GM12873 (cell line): ENCODE measurements around the gene IGFLR1.

ENCODE experiments used
- CTCF ChIP-seq: IDR thresholded peaks from 2 replicates; pipeline ENCODE4 v1.5.1; 2012; ENCODE audit warnings: low read depth, mild to moderate bottlenecking, moderate library complexity, low read length, control low read depth; ENCODE audit not compliant: insufficient read depth; ENCODE audit errors: missing control alignments

IGFLR1 gene

DNA sequence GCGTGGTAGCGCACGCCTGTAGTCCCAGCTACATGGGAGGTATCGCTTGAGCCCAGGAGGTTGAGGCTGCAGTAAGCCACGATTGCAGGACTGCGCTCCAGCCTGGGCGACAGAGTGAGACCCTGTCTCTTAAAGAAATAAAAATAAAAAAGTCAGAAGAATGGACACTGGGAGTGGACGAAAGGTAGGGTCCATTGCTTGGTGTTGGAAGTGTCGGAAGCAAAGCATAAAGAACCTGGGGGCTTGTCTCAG is 32.7 kb upstream of the IGFLR1 start:
- TF ChIP-seq CTCF = no peak

DNA sequence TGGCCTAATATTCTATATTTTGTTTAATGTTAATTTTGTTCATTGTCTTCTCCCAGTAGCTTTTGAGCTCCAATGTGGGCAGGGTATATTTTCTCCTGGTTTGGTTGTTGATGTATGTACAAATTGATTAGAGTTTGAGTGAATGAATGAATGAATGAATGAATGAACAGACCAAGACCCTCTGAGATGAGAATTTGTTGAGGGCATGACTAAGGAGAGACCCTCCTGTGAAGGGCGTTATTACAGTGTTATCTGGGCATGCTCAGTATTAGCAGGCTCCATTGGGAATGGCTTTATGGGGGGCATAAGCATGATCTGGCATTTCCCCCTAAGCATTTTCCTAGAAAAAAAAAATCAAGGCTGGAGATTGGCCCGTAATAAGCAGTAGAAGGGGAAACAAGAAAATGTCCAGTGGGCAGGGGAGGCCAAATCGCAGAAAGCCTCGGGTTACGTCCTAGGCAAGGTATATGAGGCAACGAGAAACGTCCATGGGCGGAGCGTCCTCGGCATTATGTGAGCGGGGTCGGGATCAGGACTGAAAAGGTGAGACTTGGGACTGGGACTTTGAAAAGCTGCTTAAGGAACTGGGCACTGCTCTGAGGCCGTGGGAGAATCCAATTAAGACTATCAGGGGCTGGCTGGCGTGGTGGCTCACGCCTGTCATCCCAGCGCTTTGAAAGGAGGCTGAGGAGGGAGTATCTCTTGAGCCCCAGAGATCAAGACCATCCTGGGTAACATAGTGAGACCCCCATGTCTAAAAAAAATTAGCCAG is 32.2 kb upstream of the IGFLR1 start:
- no peak for TF ChIP-seq CTCF

- TF ChIP-seq CTCF = no peak
Measured at GRCh38 chr19:35773020-35773806, 31.0 kb upstream of the IGFLR1 start.

DNA sequence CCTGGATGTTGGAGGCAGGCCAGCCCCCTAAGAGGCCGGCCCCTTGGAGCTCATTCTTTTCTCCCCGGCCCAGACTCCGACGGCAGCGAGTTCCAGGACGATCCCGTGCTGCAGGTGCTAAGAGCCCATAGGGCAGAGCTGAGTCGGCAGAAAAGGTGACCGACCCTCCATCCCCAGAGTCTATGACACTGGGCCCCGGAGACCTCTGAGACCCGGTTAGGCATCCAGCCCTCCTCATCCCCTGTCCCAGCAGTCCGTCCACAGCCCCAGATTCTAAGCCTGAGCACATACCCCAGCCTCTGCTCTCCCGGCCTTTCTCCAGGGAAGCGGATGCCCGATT is 25.8 kb upstream of the IGFLR1 start:
- no peak for TF ChIP-seq CTCF

DNA sequence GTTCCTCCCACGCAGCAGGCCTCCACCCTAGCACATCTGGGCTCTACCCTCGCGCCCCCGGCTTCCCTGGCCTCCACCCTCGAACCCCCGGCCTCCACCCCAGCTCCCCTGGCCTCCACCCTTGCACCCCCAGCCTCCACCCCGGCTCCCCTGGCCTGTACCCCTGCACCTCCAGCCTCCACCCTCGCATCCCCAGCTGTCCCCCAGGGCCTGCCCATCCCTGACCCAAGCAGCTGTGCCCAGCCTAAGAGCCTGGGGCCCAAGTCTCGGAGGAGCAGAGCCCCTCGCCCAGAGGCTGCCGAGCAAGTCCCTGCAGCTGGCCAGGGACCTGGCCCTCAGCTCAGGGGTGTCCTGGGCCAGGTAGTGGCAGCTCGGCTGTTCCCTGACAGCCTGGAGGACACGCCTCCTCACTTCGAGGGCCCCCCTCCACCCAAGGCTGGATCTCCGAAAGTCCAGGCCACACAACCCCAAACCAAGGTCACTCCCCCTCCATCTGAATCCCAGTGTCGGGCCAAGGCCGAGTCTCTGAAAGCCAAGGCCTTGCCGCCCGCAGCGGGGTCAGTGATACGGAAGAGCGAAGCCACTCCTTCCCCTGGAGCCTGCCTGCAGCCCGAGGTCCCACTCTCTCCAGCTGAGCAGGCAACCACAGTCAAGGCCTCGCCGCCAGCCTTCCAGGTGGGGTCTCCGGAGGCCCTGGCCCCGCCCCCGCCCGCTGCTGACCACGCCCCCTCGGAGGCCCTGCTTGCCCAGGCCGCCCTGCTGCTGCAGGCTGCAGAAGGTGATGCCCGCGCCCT is 25.2 kb upstream of the IGFLR1 start:
- no peak for TF ChIP-seq CTCF

GRCh38 chr19:35766571-35767104 is 24.4 kb upstream of the IGFLR1 start:
- no peak for TF ChIP-seq CTCF
